ENCODE measurements around the gene FRAS1.

Gene FRAS1

DNA sequence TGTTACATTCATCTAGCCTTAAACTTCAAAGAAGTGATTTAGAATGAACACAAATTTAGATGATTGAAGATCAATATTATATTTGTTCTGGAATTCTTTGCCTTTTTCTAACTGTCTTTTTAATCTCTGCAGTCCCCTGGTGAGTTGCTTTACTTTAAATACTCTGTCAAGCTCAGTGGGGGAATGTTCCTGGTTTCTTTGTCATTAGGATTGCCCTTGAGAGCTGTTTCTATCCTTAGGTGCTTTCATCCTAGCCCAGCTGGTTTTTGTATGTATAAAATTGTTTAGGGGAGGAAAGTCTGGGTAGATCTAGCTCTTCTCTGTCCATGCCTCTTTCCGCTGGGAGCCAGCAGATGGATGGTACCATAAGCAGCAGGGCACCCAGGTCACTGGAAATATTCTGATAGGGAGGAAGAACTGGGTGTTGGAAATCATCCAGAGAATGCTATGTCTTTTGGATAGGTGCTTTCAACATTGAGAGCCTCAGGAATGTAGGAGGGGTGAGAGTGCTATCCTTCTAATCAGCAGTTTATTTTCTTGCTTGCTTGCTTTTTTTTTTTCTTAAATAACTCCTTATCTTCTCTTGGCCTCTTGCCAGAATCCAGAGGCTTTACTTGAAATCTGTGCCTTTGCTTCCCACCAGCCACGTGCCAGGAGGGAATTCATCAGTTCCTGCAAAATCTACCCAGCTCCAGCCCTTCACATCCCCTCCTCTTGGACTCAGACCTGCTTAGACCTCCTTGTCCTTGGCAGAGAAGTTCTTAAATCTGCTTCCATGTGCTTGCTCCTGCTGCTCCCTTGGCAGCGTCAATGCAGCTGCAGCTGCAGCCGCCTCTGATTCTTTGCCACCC lies 279.2 kb downstream of the FRAS1 start:
- no peak for DNase-seq

DNA sequence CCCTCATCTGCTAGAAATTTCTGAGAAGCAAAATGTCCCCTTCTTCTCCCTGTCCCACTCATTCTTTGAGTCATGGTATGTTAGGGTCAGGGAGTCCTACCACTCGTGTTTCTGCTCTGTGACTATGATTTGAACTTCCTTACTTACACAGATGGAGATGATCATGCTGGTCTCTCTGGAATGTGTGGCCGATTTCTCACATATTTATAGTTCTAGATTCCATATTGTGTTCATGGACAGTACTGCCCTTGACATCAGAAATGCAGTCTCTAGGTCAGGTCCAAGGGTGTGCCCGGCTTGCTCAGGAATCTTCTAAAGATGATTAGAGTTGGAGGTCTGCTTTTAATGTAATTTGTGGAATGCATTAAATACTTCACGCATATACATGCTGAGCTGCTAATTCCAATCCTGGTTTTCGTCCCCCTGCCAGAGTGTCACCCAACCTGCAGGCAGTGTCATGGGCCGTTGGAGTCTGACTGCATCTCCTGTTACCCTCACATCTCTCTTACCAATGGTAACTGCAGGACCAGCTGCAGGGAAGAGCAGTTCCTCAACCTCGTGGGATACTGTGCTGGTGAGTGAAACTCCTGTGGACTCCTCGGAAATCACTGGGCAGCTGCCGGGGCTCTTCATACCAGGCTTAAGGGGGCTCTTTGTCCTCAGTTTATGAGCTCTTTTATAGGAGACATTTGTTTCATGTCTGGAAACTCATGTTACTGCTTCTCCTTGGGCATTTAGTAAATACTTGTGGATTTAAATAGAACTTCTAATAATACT lies 280.3 kb downstream of the FRAS1 start:
- DNase-seq, result no peak

DNA sequence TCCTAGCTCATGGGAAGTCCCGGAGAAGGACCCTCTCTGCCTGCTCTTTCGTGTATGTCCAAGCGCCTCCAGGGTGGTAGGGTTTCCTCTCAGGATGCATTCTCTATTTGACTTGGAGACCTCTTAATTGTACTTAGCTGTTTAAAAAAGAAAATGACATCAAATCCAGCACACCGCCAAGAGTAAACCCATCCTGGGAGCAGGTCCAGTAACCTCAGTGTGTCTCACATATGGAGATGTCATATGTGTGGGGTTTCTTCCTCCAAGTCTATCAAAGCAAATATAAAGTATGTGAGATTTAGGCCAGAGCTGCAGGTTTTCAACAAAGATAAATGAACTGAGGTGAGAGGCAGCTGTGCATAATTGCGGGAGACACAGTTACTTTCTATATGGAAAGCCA lies 285.0 kb downstream of the FRAS1 start:
- DNase-seq, result no peak

DNA sequence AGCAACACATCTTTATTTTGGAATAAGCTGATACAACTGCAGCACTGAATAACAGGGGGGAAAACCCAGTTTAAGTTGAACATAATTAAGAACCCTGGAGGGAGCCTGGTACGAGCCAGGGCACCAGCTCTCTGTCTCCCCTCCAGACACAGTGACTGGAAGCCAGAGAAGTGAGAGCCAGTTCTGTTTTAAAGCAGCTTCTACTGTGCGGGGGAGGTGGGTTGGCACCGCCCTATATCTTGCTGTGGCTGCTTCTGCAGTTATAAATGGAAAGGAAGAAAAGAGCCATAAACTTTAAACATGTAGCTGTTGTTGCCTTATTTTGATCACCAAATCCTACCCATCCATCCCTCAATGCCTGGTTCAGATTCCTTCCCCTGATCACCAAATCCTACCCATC lies 286.6 kb downstream of the FRAS1 start:
- no peak for DNase-seq

DNA sequence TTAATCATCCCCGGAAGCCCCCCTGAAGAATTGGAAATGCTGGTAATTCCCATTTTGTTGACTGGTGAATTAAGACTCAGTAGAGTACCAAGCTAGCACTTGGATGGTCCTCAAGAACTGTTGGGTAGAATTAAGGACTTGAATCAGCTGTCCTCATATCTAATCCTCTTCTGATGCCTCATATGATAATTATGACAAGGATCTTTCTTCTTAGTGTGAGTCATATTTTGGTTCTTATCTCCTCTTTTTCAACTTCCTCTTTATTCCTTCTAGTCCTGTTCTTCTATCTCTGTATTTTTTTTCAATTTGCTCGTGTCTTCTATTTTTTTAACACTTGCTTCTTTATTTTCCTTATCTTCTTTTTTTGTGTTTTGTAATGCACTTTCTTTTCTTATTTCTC lies 288.1 kb downstream of the FRAS1 start:
- no peak for DNase-seq

DNA sequence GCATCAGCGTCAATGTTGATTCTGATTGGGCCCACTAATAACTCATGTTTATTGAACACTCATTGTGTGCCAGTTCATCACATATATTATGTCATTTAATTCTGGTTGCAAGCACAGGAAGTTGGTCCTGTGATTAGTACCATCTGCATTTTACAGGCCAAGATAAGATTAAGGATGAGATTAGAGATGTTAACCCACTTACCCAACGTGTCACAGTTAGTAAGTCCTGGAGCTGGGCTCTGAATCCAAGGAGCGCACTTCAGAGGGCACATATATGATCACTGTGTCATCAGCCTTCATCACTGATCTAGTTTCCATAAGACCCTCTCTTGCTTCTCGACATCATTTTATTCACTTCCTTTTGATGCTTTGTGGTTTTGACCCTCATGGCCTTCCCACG lies 289.1 kb downstream of the FRAS1 start:
- DNase-seq, result no peak

DNA sequence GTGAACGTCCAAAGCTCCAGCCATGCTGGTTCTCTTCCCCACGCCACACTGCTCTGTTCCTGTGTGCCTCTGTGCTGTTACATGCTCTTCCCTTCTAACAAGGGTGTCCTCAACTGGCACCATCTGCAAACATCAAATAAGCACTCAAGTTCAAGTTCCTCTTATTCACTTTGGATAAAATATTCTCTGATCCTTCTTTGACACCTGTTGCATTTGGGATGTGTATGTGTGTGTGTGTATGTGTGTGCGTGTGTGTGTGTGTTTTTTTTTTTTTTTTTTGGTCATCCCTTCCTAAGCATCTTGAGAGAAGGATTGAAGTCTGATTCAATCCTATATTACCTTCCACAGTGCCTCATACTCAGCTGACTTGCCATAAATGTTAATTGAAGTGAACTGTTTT lies 290.4 kb downstream of the FRAS1 start:
- DNase-seq, result no peak

DNA sequence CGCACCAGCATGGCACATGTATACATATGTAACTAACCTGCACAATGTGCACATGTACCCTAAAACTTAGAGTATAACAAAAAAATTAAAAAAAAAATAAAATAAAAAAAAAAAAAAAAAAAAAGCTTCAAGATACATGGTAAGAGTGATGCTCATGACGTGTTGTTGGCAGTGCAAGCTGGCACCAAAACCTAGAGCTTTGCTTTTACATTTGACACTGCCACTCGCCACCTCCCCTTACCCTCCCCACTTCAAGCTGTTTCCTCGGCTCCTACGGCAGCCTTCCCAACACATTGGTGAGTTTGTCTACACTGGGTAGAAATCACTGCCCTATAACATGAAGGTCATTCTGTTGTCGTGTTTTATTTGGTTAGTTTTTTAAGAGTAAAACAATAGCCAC lies 296.8 kb downstream of the FRAS1 start:
- no peak for DNase-seq

DNA sequence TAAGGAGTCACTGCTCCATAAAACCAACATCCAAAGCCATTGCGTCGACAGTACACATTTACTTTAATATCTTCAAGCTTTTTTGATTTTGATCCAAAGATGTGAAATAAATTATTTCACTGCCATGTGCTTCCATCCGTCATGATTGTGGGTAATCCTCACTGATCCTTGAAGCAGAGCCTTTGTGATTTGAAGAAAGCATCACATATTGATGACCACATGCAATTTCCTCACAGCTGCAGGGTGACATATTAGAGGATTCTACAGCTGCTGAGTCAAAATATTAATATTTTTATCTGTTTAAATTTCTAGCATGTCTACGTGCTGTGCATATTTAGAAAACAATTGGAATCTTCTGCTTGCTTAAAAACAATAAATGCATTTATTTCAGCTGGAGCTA lies 297.7 kb downstream of the FRAS1 start:
- no peak for DNase-seq

DNA sequence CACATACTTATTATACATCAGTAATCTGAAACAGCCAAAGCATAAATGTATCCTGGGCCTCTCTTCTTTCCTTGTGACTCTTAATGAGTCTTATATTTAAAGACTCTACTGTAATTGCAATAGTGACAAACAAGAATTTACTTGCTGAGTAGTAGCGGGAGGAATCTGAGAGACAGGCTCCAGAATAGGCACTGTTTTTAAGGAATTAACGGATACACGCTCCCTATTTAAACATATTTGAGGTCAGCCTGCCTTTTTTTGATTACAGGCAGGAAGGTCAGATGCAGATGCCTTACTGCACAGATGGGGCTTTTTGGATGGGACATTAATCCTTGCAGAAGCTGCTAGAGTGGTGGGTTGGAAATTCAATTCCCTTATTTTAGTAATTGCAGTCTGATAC lies 298.2 kb downstream of the FRAS1 start:
- DNase-seq, result no peak

DNA sequence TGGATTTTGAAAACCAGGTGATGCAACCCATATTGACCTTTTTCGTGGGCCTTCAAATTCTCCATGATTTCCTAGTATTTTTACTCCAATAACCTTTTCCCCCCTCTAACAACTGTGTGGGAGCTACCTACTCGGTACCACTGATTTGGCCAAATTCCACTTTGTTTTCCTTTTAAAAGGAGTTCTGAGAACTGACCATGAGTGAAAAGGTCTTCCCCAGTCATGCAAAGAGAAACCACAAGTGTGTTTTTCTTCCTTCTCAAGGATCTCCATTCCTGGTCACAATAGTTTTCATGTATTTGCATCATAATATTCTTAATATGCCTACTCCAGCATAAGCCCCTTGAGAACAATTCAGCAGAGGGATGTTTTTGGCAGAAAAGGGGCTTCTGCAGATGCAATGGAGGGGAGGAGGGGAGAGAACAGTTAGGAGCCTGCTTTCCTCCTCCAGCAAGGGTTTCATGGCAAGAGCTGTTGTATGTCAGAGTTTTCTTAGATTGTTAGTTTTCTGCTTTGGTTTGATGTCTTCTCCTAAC lies 299.2 kb downstream of the FRAS1 start:
- DNase-seq, result no peak

DNA sequence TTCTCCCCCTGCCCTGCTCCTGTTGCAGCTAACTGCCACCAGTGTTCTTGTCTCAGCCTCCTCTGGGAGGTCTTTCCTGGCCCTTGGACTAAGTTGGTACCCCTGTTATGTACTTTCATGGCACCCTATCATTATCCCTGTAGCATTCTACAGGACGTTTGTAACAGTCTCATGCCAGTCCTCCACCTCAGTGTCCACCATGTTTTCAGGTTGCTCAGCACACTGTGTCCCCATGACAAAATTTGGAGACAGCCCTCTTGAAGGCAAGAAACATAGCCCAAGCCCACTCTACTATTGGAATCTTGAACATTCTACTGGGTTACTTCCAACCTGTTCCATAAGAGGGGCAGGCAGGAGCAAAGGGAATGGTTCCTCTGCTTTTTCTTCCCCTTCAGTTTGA lies 300.0 kb downstream of the FRAS1 start:
- no peak for DNase-seq

DNA sequence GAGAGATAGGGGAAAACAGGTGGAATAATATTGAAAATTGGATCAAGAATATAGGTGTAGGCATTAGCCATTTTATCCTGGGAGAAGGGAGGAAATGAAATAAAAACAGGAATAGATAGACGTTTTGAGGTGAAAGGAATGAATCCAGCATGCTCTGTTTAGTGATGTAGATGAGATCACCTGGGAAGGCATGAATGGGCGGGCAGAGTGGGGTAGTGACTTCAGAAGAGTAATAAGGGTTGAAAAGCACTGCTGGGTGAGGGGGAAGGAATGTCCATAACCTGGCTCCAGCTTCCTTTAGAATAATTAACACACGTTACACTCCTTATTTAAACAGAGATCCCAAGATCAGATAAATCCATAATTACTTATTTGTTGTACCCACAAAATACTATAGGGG lies 303.3 kb downstream of the FRAS1 start:
- DNase-seq, result no peak

DNA sequence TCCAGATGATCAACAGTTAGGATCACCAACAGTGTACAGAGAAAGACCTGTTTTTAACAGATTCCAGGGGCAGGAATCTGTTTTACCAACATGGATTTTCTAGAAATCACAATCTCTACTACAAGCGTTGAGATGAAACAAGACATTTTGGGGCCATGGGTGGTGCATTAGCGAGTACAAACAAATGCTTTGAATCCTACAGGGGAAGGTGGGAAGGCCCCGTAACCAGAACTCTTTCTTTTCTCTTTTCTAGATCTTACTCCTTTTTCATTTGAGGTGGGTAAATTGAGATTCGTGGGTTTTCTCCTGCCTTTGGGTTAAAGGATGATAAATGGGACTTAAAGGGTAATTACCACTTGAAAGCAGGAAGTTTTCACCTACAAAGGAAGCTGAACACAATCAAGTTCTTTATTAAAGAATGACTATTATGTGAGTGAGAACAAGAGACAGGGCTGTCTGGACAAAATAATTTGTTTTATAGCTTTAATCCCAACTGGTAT lies 304.5 kb downstream of the FRAS1 start:
- no peak for DNase-seq

DNA sequence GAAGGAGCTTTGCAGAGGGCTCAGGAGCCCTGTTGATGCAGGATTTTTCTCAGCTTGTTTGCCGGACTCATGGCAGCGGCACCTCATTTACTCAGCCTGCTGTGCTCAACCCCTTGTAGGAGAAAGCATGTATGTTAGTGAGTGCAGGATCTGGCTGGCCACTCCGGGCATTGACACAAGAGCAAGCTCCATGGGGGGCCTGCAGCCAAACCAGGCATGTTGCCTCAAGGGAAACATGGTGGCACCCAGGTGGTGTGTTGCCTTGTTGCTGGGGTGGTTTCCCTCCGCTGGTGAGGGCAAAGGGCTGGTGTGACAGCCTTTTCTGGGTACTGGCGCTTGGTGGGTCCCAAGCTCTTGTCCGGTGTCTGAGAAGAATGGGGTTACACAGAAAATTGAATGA lies 305.2 kb downstream of the FRAS1 start:
- no peak for DNase-seq

DNA sequence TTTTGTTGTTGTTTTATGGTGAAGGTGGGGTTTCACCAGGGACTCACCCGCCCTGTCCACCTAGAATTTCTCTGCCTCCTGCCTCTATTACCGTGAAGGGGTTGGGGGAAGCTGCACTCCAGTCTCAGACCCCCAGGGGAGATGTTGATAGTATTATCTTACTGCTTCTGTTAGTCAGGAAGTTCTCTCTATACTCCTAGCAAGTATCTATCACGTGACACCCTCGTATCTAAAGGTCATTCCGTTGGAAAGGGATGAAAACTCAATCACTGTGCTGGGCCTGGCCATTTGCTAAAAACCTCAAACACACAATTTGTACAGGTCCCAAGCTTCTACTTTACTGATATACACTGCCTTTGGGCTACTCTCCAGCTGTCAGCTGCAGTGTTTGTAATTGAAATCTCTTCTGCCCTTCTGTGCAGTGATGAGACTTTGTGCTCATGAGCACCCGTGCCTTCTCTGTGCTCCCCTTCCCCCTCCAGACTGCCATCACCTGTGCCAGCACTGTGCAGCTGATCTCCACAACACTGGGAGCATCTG lies 306.0 kb downstream of the FRAS1 start:
- DNase-seq, result no peak

DNA sequence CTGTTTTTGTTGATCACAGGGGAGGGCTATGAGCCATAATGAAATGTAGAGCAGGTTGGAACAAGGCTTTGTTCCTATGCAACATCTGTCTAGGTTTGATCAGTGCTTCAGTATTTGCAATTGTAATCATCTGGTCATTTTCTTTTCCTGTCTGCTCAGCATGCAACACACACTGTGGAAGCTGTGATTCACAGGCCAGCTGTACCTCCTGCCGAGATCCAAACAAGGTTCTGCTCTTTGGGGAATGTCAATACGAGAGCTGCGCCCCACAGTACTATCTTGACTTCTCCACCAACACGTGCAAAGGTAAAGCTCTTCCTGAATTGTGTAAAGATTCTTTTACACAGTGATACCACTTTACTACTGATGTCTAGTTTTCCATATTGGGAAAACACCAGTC lies 312.6 kb downstream of the FRAS1 start:
- DNase-seq, result no peak

DNA sequence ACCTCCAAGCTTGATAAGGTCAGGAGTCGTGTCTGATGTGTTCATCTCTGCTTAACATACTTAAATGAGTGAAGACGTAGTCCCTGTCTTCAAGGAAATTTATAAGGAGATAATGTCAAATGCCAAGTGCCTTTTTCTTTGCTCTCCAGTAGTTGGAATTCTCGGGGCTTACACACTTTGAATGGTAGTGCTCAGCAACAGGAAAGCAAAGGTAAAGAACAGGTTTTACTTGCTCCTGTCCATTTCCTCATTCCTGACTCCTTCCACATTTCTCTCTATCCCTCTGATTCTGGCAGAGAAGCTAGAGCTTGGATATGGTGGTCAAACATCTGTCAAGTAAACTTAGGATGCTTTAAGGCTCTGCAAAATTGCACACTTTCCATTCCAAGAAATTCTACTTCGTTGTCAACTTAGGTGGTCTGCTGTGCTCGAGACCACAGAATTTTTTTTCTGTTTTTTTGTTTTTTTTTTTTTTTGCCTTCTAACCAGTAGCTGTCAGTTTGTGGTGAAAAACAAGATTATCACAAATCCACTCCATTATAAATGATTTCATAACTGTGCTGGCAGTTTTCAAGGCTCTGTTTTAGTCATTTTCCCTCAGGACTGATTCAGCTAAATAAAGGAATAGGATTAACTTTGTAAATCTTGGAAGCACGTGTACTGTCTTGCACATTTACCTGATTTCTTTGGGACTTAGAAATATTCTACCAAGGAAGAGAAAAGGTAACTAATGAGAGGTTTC lies 313.7 kb downstream of the FRAS1 start:
- DNase-seq, result no peak

DNA sequence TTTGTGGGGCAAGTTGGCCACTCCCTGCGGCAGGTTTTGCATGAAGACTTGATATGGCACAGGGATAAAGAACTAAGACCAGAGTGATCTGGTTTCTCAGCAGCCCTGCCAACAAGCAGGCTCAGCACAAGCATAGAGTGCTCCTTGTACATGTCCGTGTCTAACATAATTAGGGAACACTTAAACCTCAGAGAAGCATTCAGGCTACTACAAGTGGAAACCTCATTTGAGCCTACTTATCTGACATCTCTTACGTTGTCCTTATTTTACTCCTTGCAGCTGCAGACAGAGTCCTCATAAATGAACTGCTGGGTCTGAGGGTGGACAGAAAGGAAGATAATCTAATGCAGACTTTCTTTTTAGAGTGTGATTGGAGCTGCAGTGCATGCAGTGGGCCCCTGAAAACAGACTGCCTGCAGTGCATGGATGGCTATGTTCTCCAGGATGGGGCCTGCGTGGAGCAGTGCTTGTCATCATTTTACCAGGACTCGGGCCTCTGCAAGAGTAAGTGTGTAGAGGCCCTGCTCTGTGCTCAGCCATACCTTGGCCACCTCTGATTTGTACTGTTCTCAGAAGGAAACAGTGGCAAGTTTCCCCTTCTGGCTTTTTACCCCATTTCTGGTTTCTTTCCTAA lies 315.3 kb downstream of the FRAS1 start:
- DNase-seq, result no peak

DNA sequence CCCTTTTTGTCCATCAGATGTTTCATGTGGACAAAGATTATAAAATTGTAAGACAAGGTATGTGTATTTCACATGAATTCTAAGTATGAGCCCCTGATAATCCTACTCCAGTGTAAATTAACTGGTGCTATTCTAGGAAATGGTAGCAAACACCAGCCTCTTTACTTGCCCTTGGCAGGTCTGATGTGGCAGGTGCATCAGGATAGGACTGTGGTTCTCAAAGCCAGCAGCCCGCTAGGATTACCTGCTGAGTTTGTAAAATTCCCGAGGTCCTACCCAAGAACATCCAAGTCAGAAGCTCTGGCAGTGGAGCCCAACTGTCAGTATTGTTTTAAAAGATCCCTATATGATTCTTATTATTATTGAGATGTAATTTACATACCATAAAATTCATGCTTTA lies 320.4 kb downstream of the FRAS1 start:
- DNase-seq, result no peak

DNA sequence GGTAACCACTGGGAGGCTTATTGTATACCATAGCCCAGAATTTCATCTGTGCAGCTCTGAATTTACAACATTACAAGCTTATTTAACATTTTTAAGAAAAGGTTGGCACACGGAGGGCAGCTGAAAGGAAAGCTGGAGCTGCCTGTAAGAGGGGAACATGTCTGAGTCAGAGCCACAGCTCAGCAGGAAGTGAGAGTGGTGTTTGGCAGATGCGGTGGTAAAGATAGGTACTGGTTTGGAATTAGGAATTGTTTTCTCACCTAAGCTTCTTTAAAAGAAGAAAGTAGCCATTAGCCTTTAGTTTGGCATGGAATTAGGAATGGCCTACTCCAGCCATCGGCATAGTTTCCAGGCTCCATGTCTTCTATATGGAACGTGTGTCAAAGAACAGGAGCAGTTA lies 321.9 kb downstream of the FRAS1 start:
- DNase-seq, result no peak

DNA sequence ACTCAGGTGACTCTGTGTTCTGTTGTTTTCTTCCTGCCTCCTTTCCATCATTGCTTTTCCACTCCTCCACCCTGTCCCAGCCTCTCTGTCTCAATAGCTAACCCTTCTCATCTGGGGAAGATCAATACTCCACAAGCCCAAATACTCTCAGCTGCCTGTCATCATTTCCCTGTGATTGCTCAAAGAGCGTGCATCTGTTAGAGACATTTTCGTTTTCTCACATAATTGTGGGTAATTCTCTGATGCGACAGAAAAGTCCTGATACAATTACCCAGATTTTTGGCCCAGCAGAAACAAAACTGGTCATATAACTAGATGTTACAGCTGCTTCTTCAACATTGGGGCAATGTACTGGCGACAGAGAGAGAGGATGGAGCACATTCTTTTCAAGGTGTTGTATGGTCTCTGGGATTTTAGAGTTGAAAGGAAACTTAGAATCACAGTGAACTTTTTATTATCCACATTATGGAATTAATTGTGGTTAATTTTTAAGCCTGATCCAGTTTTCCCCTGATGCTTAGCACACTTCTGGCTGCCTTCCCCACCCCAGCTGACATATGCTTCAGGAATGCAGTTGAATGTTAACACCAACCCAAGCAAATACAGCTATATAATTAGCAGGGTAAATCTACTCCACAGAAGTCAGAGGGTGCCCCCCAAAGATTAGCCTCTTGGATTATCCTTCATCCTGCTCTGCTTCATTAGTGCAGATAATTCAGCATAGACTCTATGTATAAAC lies 323.0 kb downstream of the FRAS1 start:
- no peak for DNase-seq

Data from activated CD8-positive, alpha-beta memory T cell treated with anti-CD3 and anti-CD28 coated beads, Interleukin-2, amount 50 U/mL, for 48 hours (primary cell).